ENCODE data around the gene ITIH2.
"Not testable (repeated sequence)": the region's sequence is repeated elsewhere in the genome, so short reads cannot be mapped to it uniquely, and the experiment has no call there.

Gene ITIH2

GRCh38 chr10:7693194-7693593 lies 9.9 kb upstream of the ITIH2 start:
- DNase-seq (ENCODE audit: low spot score): not testable (repeated sequence)

- DNase-seq (ENCODE audit: low spot score): no peak
These were observed 6.6 kb upstream of the ITIH2 start for GRCh38 chr10:7696545-7696944.

- no peak for DNase-seq (ENCODE audit: low spot score)
These were observed 5.7 kb upstream of the ITIH2 start for GRCh38 chr10:7697426-7697825.

GRCh38 chr10:7700577-7701125 lies 2.5 kb upstream of the ITIH2 start:
- no peak for DNase-seq (ENCODE audit: low spot score)

- no peak for DNase-seq (ENCODE audit: low spot score)
These were observed 1.9 kb upstream of the ITIH2 start for GRCh38 chr10:7701158-7701742.

GRCh38 chr10:7702288-7702812 lies 766 bp upstream of the ITIH2 start:
- no peak for DNase-seq (ENCODE audit: low spot score)

GRCh38 chr10:7704071-7705016 lies 1.2 kb downstream of the ITIH2 start:
- DNase-seq (ENCODE audit: low spot score): no peak

GRCh38 chr10:7705341-7705740 lies 2.2 kb downstream of the ITIH2 start:
- DNase-seq (ENCODE audit: low spot score): no peak

- no peak for DNase-seq (ENCODE audit: low spot score)
These were observed 3.5 kb downstream of the ITIH2 start for GRCh38 chr10:7706534-7707073.

- no peak for DNase-seq (ENCODE audit: low spot score)
These were observed 4.0 kb downstream of the ITIH2 start for GRCh38 chr10:7707102-7707501.

GRCh38 chr10:7707858-7708622 lies 4.9 kb downstream of the ITIH2 start:
- DNase-seq (ENCODE audit: low spot score): no peak

- no peak for DNase-seq (ENCODE audit: low spot score)
These were observed 5.7 kb downstream of the ITIH2 start for GRCh38 chr10:7708832-7709231.

GRCh38 chr10:7710446-7710845 lies 7.3 kb downstream of the ITIH2 start:
- no peak for DNase-seq (ENCODE audit: low spot score)

- DNase-seq (ENCODE audit: low spot score): not testable (repeated sequence)
These were observed 8.0 kb downstream of the ITIH2 start for GRCh38 chr10:7711075-7711474.

GRCh38 chr10:7715515-7715914 lies 12.4 kb downstream of the ITIH2 start:
- no peak for DNase-seq (ENCODE audit: low spot score)

- no peak for DNase-seq (ENCODE audit: low spot score)
These were observed 14.7 kb downstream of the ITIH2 start for GRCh38 chr10:7717767-7718166.

GRCh38 chr10:7718685-7719084 lies 15.6 kb downstream of the ITIH2 start:
- no peak for DNase-seq (ENCODE audit: low spot score)

GRCh38 chr10:7720478-7720877 lies 17.4 kb downstream of the ITIH2 start:
- no peak for DNase-seq (ENCODE audit: low spot score)

GRCh38 chr10:7722927-7723529 lies 19.9 kb downstream of the ITIH2 start:
- DNase-seq (ENCODE audit: low spot score): no peak

GRCh38 chr10:7734821-7735220 lies 31.7 kb downstream of the ITIH2 start:
- DNase-seq (ENCODE audit: low spot score): no peak
